DMS53 treated with DMSO at 0.1 percent for 48 hours (cell line): Measurements from ENCODE around the gene SCN3B.
"Not testable (repeated sequence)": the region's sequence is repeated elsewhere in the genome, so short reads cannot be mapped to it uniquely, and the experiment has no call there.

Experiments used
- DNase-seq: peaks from one replicate; lab custom pipeline; 2025; ENCODE audit not compliant: unreplicated experiment; lab: John Stamatoyannopoulos, UW

Gene SCN3B

GRCh38 chr11:123659965-123660364, 5.5 kb upstream of the SCN3B start:
- not testable (repeated sequence) for DNase-seq

GRCh38 chr11:123659311-123659710, 4.9 kb upstream of the SCN3B start:
- no peak for DNase-seq

- DNase-seq: peak; percentile 51
Observed at GRCh38 chr11:123653827-123654565, 428 bp downstream of the SCN3B start.

- no peak for DNase-seq
Observed at GRCh38 chr11:123653483-123653826, 969 bp downstream of the SCN3B start.

DNA sequence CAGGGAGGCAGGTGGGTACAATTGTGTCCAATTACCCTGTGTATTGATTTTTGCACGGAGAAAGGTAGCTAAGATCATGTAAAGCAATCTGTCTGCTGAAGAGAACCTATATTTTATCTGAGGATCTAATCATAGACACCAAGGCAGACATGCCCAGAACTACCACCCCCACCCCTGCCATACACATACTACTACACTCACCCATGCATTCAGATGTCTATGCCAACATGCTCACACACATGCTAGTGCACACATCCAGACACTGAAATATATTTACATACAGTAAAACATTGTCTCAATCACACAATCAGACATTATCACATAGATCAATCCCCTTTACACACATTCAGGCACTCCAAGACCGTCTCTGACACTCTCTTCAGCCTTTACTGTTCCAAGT, 1.8 kb downstream of the SCN3B start:
- no peak for DNase-seq

DNA sequence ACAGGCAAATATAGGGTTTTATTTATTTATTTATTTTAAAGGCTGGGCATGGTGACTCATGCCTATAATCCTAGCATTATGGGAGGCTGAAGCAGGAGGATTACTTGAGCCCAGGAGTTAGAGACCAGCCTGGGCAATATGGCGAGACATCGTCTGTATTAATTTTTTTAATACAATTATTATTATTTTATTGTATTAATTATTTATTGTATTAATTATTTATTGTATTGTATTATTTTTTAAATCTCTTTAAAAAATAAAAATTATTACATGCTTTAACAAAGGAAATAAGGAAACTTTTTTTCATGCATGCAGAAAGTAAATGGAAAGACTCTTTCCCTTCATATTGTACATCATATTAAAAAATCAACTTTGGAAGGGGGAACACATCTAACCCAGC, 3.5 kb downstream of the SCN3B start:
- no peak for DNase-seq

- no peak for DNase-seq
Observed at GRCh38 chr11:123645286-123645975, 9.0 kb downstream of the SCN3B start.

DNA sequence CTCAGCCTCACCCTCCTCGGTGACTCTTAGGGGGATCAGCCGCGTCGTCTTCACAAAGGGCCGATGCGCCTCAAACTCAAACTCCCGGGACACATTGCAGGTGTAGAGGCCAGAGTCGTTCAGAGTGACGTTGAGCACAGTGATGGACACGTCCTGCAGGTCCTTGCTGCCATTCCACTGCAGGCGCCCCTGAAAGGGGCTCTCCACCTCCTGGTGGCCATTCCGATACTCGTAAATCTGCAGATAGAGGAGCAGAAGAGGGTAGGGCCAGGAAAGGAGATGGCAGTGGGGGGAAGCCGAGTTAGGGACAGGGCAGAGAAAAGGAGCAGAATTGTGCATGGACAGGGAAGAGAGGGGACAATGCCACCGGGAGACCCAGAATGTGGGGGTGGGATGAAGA, 12.0 kb downstream of the SCN3B start:
- DNase-seq: no peak

- DNase-seq: no peak
Observed at GRCh38 chr11:123641495-123641840, 13.0 kb downstream of the SCN3B start.

GRCh38 chr11:123640677-123641494, 13.5 kb downstream of the SCN3B start:
- peak; percentile 29 for DNase-seq

DNA sequence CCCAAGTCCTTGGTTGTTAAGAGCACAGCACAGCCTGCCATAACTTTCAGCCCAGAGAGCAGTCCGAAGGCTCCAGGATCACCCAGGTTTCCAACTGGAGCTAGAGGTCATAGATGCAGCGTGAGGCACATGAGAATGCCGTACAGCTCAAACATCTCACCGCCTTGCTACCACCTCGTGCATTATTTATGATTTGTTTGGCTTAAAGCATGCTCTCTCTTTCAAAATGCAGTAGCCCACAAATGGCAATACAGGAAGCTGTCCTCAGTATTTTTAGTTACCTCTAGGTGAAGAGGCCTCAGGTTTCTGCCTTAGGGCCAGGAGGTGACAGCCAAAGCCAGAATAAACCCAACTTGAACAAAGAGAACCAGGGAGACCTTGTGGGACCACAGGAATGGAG, 14.4 kb downstream of the SCN3B start:
- no peak for DNase-seq

GRCh38 chr11:123630126-123630608, 24.3 kb downstream of the SCN3B start:
- DNase-seq: no peak

DNA sequence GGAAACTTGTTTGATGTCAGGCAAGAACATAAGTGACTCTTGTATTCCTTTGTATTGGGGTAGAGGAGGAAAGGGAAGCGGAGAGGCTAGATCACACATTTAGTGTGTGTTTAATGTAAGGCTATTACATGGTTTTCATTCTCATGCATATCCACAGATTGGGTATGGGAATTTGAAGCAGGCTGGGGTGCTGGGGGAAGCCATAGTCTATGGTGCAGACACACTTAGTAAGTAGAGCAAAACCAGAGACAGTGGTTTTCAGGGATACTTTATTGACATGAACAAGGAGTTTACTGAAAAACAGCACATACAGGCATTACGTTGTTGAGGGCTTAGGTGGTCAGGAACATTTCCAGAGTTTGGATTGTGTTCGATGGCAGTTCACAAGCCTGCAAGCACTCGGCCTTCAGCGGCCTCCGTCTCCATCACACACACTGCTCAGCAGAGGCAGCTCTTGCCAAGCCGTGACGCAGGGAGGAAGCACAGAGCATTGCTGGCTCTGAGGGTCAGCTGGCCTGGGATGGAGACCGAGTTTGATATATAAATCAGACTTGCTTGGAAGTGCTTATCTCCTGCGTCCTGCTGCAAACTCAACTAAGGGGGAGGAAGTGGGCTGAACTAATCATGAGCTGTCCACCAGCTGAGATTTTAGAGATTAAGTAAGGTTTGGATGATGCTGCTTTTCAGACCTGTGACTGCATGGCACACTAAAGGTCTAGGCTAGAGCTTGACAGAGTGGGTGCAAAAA, 25.3 kb downstream of the SCN3B start:
- no peak for DNase-seq

DNA sequence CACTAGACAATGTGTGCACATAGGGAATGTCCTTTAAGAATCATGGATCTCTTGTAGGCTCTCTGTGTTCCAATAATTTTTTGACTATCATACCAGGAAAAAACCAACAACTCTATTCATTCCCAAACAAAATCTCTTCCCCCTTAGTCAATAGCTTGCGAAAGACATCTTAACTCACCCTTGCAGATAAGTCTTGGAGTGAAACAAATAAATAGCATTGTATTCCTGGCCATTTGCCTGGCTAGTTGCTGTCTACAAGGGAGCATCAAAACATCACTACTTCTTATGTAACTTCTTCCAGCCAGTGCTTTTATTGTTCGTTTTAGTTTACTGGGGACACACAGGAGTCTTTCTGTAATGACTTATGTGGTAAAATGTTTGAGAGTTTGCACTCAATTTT, 29.4 kb downstream of the SCN3B start:
- no peak for DNase-seq

DNA sequence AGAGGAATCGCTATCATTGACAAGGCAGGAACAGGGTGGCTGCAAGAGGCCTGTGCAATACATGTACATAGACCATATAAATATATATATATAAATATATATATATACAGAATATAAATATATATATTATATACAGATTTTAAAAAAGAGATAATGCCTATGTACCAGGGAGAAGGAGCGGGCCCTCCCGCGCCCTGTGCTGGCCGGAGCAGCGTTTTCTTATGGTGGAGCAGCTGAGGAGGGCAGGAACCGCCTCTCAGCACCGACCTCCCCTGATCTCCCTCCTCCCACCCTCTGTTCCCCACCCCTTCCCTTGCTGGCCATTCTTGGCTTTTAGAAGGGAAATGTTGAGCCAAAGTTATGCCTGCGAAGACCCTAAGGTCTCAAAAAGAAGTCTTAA, 31.8 kb downstream of the SCN3B start:
- DNase-seq: no peak

- DNase-seq: no peak
Observed at GRCh38 chr11:123616505-123617198, 37.8 kb downstream of the SCN3B start.

DNA sequence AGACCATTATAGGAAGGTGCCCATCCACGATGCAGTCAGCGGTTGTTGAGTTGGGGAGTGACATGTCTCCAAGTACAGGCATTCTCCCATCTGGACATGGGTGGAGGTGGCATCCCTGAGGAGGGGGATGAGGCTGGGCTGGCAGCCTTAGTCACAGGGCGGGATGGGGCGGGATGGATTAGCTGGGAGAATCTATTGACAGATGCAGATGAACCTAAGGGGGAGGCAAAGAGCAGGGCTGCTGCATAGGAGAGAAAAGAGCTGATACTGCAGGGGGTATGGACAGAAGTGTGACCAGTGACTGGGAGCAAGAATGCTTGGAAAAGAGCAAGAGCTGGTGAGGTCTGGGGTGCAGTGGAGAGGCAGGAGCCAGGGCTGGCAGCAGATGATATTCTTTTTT, 42.7 kb downstream of the SCN3B start:
- no peak for DNase-seq

- DNase-seq: no peak
Observed at GRCh38 chr11:123608945-123609344, 45.5 kb downstream of the SCN3B start.

GRCh38 chr11:123608371-123608770, 46.1 kb downstream of the SCN3B start:
- no peak for DNase-seq

DNA sequence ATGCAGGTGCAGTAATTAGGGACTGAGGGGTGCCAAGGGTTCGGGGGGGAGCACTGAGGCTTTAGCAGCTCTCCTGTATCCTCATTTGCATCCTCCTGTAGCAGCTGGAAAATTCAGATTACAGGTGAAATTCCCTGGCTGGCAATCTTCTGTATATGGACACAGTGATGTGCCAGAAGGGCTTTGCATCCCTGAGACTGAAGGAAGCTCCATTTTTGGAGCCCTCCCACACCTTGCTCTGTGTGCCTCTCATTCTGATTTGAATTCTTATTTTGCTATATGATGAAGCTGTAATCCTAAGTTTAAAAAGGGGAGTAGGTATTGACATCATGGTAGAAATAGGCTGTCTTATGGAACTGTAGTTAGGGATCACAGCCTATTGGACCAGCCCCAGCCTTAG, 46.6 kb downstream of the SCN3B start:
- no peak for DNase-seq

- no peak for DNase-seq
Observed at GRCh38 chr11:123603666-123604065, 50.8 kb downstream of the SCN3B start.
